Thoracic aorta (tissue), 2 donors: Measurements from ENCODE around the gene ARL10. TPM values are rescaled to one million over a fixed set of nuclear protein-coding genes. Genes with fewer than 3 reads are reported as not detected.
A peak's percentile ranks its signal among the peaks of the same experiment; 100 is the strongest.

Experiments used
- ATAC-seq: fragments of 150-250 bp; one replicate; pipeline ENCODE4 v1.8.0; 2017; ENCODE audit warnings: low read depth; ENCODE audit not compliant: insufficient number of reproducible peaks, low FRiP score
- DNase-seq: peaks from one replicate; pipeline ENCODE4 v3.0.0-alpha.2; 2020; ENCODE audit warnings: low spot score
- H3K27ac ChIP-seq, 2 donors: fragments of 200-600 bp; sonication (generic); 1 replicate in 1 of 2; 2 replicates in 1 of 2; pipeline ENCODE4 v1.5.1; 2016; ENCODE audit warnings: mild to moderate bottlenecking in 2 of 2, moderate library complexity in 2 of 2
- H3K27me3 ChIP-seq: fragments of 200-600 bp; sonication (generic); replicated peaks from 2 replicates; pipeline ENCODE4 v1.6.0; 2016; ENCODE audit warnings: mild to moderate bottlenecking; ENCODE audit not compliant: insufficient read depth
- H3K36me3 ChIP-seq: fragments of 200-600 bp; sonication (generic); one replicate; pipeline ENCODE4 v1.5.1; 2016
- H3K4me1 ChIP-seq, 2 donors: fragments of 200-600 bp; sonication (generic); 1 replicate in 1 of 2; 2 replicates in 1 of 2; pipeline versions ENCODE4 v1.5.1 to v1.6.0; 2016; ENCODE audit warnings: low read depth in 2 of 2, mild to moderate bottlenecking in 1 of 2; ENCODE audit not compliant: control insufficient read depth in 1 of 2
- H3K4me3 ChIP-seq: fragments of 200-600 bp; sonication (generic); 2 replicates; pipeline ENCODE4 v1.5.1; 2016; ENCODE audit warnings: mild to moderate bottlenecking
- H3K9me3 ChIP-seq: fragments of 200-600 bp; sonication (generic); 2 replicates; pipeline ENCODE4 v1.5.1; 2016
- total RNA-seq, 2 donors: library from RNA; depleted of rRNA; stranded (reverse); fragments of >200 nt; gene quantifications; one replicate each; pipeline versions ENCODE4 v1.1.0 to v1.2.3, GENCODE V29; 2016
- TF ChIP-seq, protein P1 (sequence below): fragments of 200-600 bp; sonication (generic); IDR thresholded peaks from one replicate; pipeline ENCODE4 v1.5.1; 2019; ENCODE audit warnings: antibody characterized with exemption

The ARL10 gene
- total RNA-seq, 2 donors from 2014 or later: 10.4 to 14.8 TPM

DNA sequence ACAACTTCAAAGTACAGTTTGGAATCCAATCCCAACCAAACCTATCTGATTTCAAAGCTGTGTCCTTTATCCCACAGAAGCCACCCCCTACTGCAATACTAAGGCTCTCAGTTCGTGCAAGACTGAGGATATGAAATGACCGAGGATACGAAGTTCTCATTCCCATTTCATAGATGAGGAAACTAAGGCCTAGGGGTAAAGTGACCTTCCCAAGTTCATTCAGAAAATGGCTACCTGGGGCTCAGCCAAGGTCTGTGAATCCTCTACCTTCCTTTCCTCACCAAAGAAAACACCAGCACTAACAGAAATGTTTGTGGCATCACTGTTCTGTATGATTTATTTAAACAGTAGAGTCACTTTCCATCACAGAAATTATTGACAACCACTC lies 9.1 kb upstream of the ARL10 start:
- TF ChIP-seq, protein P1, sequence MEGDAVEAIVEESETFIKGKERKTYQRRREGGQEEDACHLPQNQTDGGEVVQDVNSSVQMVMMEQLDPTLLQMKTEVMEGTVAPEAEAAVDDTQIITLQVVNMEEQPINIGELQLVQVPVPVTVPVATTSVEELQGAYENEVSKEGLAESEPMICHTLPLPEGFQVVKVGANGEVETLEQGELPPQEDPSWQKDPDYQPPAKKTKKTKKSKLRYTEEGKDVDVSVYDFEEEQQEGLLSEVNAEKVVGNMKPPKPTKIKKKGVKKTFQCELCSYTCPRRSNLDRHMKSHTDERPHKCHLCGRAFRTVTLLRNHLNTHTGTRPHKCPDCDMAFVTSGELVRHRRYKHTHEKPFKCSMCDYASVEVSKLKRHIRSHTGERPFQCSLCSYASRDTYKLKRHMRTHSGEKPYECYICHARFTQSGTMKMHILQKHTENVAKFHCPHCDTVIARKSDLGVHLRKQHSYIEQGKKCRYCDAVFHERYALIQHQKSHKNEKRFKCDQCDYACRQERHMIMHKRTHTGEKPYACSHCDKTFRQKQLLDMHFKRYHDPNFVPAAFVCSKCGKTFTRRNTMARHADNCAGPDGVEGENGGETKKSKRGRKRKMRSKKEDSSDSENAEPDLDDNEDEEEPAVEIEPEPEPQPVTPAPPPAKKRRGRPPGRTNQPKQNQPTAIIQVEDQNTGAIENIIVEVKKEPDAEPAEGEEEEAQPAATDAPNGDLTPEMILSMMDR: no peak

DNA sequence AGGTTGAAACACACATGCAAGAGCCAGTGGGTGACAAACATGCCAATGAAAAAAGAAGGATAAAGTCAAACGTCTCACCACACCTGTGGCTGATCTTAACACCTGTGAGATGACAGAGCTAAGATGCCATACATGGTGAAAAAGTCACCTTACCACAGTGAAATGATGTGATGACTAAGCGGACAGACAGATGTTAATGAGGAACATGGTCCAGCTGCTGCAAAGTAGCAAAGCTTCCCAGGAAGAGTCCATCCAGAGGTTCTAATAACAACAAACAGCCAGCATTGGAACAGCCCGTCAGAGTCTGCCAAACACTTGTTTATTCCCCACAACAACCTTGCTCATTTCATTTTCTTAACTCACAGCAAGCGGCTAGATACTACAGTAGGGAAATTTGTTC lies 5.6 kb upstream of the ARL10 start:
- H3K9me3 ChIP-seq: no peaks in the 10 kb centered on the region
- no peak for ATAC-seq
- no peak overlapping the region for H3K4me3 ChIP-seq
- DNase-seq: no peak
- TF ChIP-seq, protein P1: no peak
- H3K4me1 ChIP-seq: peaks cover 10 to 20% of the 10 kb centered on the region in 2 donors
- peaks cover 5% of the 10 kb centered on the region for H3K36me3 ChIP-seq
- no peaks in the 10 kb centered on the region for H3K27me3 ChIP-seq
- H3K27ac ChIP-seq: no peak overlapping the region

More for the DNA sequence above, 9.1 kb upstream of the ARL10 start:
- H3K9me3 ChIP-seq: no peaks in the 10 kb centered on the region
- DNase-seq (no peak), ATAC-seq (no peak)
- peaks cover 9 to 12% of the 10 kb centered on the region in 2 donors for H3K4me1 ChIP-seq
- H3K4me3 ChIP-seq: no peak overlapping the region
- H3K27me3 ChIP-seq: no peaks in the 10 kb centered on the region
- no peak overlapping the region for H3K27ac ChIP-seq
- H3K36me3 ChIP-seq: peaks cover 28% of the 10 kb centered on the region

- H3K4me1 ChIP-seq: peaks cover 12 to 24% of the 10 kb centered on the region in 2 donors
- no peaks in the 10 kb centered on the region for H3K9me3 ChIP-seq
- DNase-seq (no peak), ATAC-seq (no peak)
- TF ChIP-seq, protein P1: no peak
- peak overlapping the region; percentile 31 to 63 for H3K27ac ChIP-seq
- no peaks in the 10 kb centered on the region for H3K27me3 ChIP-seq
- peak overlapping the region; percentile 98 for H3K4me3 ChIP-seq
- H3K36me3 ChIP-seq: peaks cover 5% of the 10 kb centered on the region
These were observed 4.3 kb upstream of the ARL10 start for GRCh38 chr5:176360894-176361436.

DNA sequence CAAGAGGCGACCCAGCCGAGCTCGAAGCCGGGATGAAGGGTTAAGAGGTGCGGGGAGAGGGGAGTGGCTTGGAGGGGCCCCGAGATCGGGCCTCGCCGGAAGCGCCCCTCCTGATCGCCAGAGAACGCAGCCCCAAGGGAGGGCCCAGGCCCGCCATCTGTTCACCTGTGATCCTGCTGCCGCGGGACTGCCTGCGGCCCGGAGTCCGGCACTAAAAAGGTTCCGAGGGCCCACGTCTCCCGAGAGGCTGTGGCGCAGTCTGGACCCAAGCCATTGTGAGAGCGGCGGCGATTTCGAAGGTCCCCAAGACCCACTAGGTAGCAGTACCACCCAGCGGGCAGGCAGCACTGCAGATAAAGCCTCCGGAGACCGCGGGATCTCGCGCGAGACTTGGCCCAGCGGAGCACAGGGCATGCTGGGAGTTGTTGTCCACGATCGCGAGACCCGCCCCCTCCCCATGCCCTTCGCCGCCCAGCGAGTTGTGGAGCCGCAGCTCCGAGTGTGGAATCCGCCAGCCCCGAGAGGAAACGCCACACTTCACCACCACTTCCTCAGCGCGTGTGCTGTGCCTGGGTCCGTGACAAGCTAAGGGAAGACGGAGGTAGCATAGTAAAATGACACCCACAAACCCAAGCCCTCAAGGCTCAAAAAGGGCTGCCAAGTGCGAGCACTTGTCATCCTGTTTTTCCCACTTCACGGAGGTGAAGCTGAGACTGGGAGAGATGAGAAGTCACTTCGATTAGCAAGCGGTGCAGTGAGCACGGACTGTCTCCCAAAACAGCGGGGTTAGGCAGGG lies 3.7 kb upstream of the ARL10 start, which contains the start of gene KIAA1191:
KIAA1191 (minus strand) TSS at position 328 of the 796 bp plus-strand sequence. CDS start 2,256 bp downstream, outside the sequence.
- no peaks in the 10 kb centered on the region for H3K9me3 ChIP-seq
- H3K4me1 ChIP-seq: peaks cover 12 to 29% of the 10 kb centered on the region in 2 donors
- DNase-seq (peak; percentile 81), ATAC-seq (peak; percentile 82)
- H3K4me3 ChIP-seq: peak within 1 kb of the TSS; percentile 98
- TF ChIP-seq, protein P1: no peak
- H3K27me3 ChIP-seq: no peaks in the 10 kb centered on the region
- H3K27ac ChIP-seq: peak within 1 kb of the TSS; percentile 31 to 63
- H3K36me3 ChIP-seq: peaks cover 2% of the 10 kb centered on the region

GRCh38 chr5:176362233-176362490 lies 3.1 kb upstream of the ARL10 start:
- Histone ChIP-seq H3K27ac (peak overlapping the region; percentile 31 to 63), H3K27me3 (no peaks in the 10 kb centered on the region), H3K4me3 (peak overlapping the region; percentile 98), H3K9me3 (no peaks in the 10 kb centered on the region), H3K4me1 (peaks cover 12 to 30% of the 10 kb centered on the region in 2 donors), H3K36me3 (no peaks in the 10 kb centered on the region)
- ATAC-seq: no peak
- DNase-seq: no peak
- TF ChIP-seq, protein P1: no peak
